ENCODE measurements around the gene STX17. TPM values are rescaled to one million over a fixed set of nuclear protein-coding genes. Genes with fewer than 3 reads are reported as not detected.
"Not testable (repeated sequence)": the region's sequence is repeated elsewhere in the genome, so short reads cannot be mapped to it uniquely, and the experiment has no call there.

The STX17 gene
- total RNA-seq, 1 experiment from 2014 or later = 21.4 TPM

DNA sequence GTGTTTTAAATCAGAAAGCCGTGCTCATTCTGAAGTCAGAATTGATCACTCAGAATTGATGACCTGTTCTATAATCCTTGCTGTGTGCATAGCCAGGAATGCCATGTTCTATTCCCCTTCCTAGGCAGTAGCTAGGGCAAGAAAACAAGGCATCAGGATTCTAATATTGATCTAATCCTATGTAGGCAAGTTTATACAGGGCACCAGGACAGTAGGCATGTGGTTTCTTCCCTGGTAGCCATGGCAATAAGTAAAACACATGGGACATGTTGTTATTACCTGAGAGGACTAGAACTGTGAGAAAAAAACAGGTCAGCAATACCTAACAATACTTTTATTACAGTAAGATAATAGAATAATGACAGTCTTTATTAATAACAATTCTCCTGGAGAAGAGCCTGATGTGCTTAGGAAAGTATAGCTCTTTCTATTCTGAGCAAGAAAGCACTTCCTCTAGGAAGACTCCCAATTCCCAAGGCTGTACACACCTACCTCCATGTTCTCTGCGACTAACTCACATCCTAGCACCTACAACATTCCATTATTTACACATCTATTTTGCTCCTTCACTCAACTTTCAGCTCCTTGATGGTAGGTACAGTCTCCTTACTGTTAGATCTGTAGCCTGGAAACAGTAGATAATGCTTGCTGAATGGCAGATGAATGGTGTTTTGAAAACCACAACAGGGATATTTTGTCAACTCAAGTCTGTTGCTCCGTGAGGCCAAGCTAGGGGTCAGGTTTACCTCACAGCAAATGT is 70.8 kb downstream of the STX17 start:
- no peak overlapping the region for H3K9ac ChIP-seq (ENCODE audit: low read length)
- H3K79me2 ChIP-seq (ENCODE audit: low read length) = no peaks in the 10 kb centered on the region
- H2AFZ ChIP-seq (ENCODE audit: low read length) = no peak overlapping the region
- H3K27ac ChIP-seq (ENCODE audit: low read length) = no peak overlapping the region
- no peaks in the 10 kb centered on the region for H4K20me1 ChIP-seq (ENCODE audit: insufficient read depth, low read depth, low read length)
- H3K4me2 ChIP-seq (ENCODE audit: low read depth, low read length, poor library complexity, severe bottlenecking) = no peak overlapping the region
- H3K4me1 ChIP-seq (ENCODE audit: low read length) = peaks cover 8% of the 10 kb centered on the region
- DNase-seq = no peak
- peaks cover 5% of the 10 kb centered on the region; the same call in 1 of the 2 replicates for H3K36me3 ChIP-seq (ENCODE audit: insufficient read depth, low read length)
- no peak overlapping the region for H3K4me3 ChIP-seq (ENCODE audit: low read length)
- H3K9me2 ChIP-seq (replicated peaks; ENCODE audit: insufficient read depth, low read length) = no peaks in the 10 kb centered on the region
- no peaks in the 10 kb centered on the region for H3K27me3 ChIP-seq (ENCODE audit: low read length)
- no peaks in the 10 kb centered on the region for H3K9me3 ChIP-seq (ENCODE audit: low read length)

DNA sequence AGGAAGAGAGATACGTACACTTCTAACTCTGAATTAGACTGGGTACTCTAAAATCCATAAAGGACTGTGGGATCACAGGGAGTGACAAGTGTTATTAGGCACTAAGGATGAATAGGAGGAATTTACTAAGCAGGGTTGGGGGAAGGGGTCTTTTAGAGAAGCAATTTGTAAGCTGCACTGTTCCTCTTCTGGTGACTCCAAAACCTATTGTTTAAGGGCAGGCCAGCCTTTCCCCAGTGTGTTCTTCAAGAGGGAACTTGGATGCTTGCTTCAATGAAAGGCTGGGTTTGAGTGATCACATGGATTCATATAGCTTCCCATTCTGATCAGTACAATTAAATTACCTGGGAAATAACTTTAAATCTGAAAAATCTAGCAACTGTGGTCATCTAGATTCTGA is 71.8 kb downstream of the STX17 start:
- peaks cover 8% of the 10 kb centered on the region for H3K4me1 ChIP-seq (ENCODE audit: low read length)
- H2AFZ ChIP-seq (ENCODE audit: low read length) = no peak overlapping the region
- peaks cover 5% of the 10 kb centered on the region; the same call in 1 of the 2 replicates for H3K36me3 ChIP-seq (ENCODE audit: insufficient read depth, low read length)
- no peak overlapping the region for H3K4me3 ChIP-seq (ENCODE audit: low read length)
- H4K20me1 ChIP-seq (ENCODE audit: insufficient read depth, low read depth, low read length) = no peaks in the 10 kb centered on the region
- no peak overlapping the region for H3K27ac ChIP-seq (ENCODE audit: low read length)
- no peaks in the 10 kb centered on the region for H3K9me3 ChIP-seq (ENCODE audit: low read length)
- no peak overlapping the region for H3K4me2 ChIP-seq (ENCODE audit: low read depth, low read length, poor library complexity, severe bottlenecking)
- DNase-seq = no peak
- no peaks in the 10 kb centered on the region for H3K79me2 ChIP-seq (ENCODE audit: low read length)
- no peak overlapping the region for H3K9ac ChIP-seq (ENCODE audit: low read length)
- no peaks in the 10 kb centered on the region for H3K27me3 ChIP-seq (ENCODE audit: low read length)
- no peaks in the 10 kb centered on the region for H3K9me2 ChIP-seq (replicated peaks; ENCODE audit: insufficient read depth, low read length)

DNA sequence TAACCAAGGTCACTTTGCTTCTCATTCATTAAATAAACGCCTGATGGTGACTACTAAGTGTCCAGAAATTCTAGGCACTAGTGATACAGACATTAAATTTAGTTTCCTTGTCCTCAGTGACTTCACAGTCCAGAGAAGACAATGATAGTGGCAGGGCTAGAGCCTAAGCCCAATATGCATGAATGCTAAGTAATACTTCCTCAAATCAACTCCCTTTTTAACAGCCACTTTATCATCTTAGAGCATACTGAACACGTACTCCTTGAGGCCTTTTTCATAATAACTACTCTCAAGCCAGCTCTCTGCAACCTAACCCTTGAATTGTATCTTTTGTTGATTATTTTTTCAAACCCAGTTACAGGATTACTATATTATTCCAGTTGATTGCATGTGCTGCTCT is 74.1 kb downstream of the STX17 start:
- Histone ChIP-seq H3K4me1 (ENCODE audit: low read length) (peaks cover 8% of the 10 kb centered on the region), H3K9ac (ENCODE audit: low read length) (no peak overlapping the region), H3K27ac (ENCODE audit: low read length) (0 out of 2 replicates have a peak overlapping the region, but pooled peaks have one; percentile 31), H3K9me3 (ENCODE audit: low read length) (no peaks in the 10 kb centered on the region), H3K4me2 (ENCODE audit: low read depth, low read length, poor library complexity, severe bottlenecking) (no peak overlapping the region), H3K9me2 (replicated peaks; ENCODE audit: insufficient read depth, low read length) (no peaks in the 10 kb centered on the region), H4K20me1 (ENCODE audit: insufficient read depth, low read depth, low read length) (no peaks in the 10 kb centered on the region), H3K36me3 (ENCODE audit: insufficient read depth, low read length) (peaks cover 8% of the 10 kb centered on the region), H3K4me3 (ENCODE audit: low read length) (no peak overlapping the region), H3K27me3 (ENCODE audit: low read length) (no peaks in the 10 kb centered on the region), H3K79me2 (ENCODE audit: low read length) (no peaks in the 10 kb centered on the region), H2AFZ (ENCODE audit: low read length) (no peak overlapping the region)
- peak; percentile 55 for DNase-seq

DNA sequence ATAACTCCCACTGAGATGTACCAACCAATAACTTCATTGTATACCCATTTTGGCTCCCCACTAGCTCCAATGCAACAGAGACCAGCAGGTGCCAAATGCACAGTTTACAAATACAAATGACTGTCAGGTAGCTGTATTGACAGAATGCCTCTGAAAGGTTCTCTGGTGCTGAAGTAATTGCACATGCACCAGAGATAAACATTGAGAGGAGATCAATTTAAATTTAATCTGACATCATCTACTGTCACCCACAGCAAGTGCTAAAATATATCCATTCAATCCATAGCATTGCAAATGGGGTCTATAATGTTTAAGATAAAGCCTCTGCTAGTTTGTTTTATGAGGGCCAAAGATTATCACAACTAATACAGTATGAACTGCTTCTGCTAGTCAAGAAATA is 80.2 kb downstream of the STX17 start:
- Histone ChIP-seq H3K9ac (ENCODE audit: low read length) (no peak overlapping the region), H2AFZ (ENCODE audit: low read length) (no peak overlapping the region), H3K27ac (ENCODE audit: low read length) (no peak overlapping the region), H3K4me3 (ENCODE audit: low read length) (no peak overlapping the region), H3K4me1 (ENCODE audit: low read length) (no peaks in the 10 kb centered on the region; the same call in 1 of the 2 replicates), H3K27me3 (ENCODE audit: low read length) (no peaks in the 10 kb centered on the region), H3K4me2 (ENCODE audit: low read depth, low read length, poor library complexity, severe bottlenecking) (no peak overlapping the region), H3K9me2 (replicated peaks; ENCODE audit: insufficient read depth, low read length) (no peaks in the 10 kb centered on the region), H4K20me1 (ENCODE audit: insufficient read depth, low read depth, low read length) (no peaks in the 10 kb centered on the region), H3K36me3 (ENCODE audit: insufficient read depth, low read length) (peaks cover 8% of the 10 kb centered on the region), H3K79me2 (ENCODE audit: low read length) (peaks cover 9% of the 10 kb centered on the region; the same call in 1 of the 2 replicates), H3K9me3 (ENCODE audit: low read length) (no peaks in the 10 kb centered on the region)
- no peak for DNase-seq

DNA sequence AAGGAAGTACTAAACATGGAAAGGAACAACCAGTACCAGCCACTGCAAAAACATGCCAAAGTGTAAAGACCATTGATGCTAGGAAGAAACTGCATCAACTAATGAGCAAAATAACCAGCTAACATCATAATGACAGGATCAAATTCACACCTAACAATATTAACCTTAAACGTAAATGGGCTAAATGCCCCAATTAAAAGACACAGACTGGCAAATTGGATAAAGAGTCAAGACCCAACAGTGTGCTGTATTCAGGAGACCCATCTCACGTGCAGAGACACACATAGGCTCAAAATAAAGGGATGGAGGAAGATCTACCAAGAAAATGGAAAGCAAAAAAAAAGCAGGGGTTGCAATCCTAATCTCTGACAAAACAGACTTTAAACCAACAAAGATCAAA is 84.1 kb downstream of the STX17 start:
- not testable (repeated sequence) for H2AFZ ChIP-seq (ENCODE audit: low read length); H3K27me3 ChIP-seq (ENCODE audit: low read length); H3K4me1 ChIP-seq (ENCODE audit: low read length); H3K9me3 ChIP-seq (ENCODE audit: low read length); H3K4me3 ChIP-seq (ENCODE audit: low read length); DNase-seq; H3K9me2 ChIP-seq (replicated peaks; ENCODE audit: insufficient read depth, low read length); H3K27ac ChIP-seq (ENCODE audit: low read length); H3K36me3 ChIP-seq (ENCODE audit: insufficient read depth, low read length); H4K20me1 ChIP-seq (ENCODE audit: insufficient read depth, low read depth, low read length); H3K79me2 ChIP-seq (ENCODE audit: low read length); H3K9ac ChIP-seq (ENCODE audit: low read length); H3K4me2 ChIP-seq (ENCODE audit: low read depth, low read length, poor library complexity, severe bottlenecking)

DNA sequence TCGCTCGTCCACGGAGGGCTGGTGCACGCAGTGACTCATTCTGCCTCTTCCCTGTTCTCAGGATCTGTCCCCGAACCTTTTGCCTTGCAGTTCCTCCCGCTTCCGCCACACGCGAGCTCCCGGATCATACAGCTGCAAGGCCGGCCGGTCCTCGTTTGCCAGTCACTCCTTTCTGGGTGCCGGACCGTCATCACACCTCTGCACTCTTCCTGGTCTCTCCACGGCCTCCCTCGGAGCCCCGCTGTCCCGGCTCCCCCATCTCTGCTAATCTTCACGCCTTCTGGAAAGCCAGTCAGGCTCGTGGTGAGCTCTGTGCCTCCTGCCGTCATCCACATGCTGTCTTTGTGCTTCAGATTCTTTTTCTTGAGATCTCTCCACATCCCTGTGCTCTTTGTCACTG is 91.8 kb downstream of the STX17 start:
- no peak overlapping the region for H2AFZ ChIP-seq (ENCODE audit: low read length)
- H3K79me2 ChIP-seq (ENCODE audit: low read length) = no peaks in the 10 kb centered on the region; the same call in 1 of the 2 replicates
- peaks cover 2% of the 10 kb centered on the region; the same call in 1 of the 2 replicates for H3K9me3 ChIP-seq (ENCODE audit: low read length)
- H4K20me1 ChIP-seq (ENCODE audit: insufficient read depth, low read depth, low read length) = no peaks in the 10 kb centered on the region
- H3K27me3 ChIP-seq (ENCODE audit: low read length) = no peaks in the 10 kb centered on the region
- no peaks in the 10 kb centered on the region for H3K4me1 ChIP-seq (ENCODE audit: low read length)
- no peak for DNase-seq
- H3K36me3 ChIP-seq (ENCODE audit: insufficient read depth, low read length) = peaks cover 12% of the 10 kb centered on the region
- no peak overlapping the region for H3K9ac ChIP-seq (ENCODE audit: low read length)
- H3K4me2 ChIP-seq (ENCODE audit: low read depth, low read length, poor library complexity, severe bottlenecking) = no peak overlapping the region
- no peak overlapping the region for H3K4me3 ChIP-seq (ENCODE audit: low read length)
- H3K9me2 ChIP-seq (replicated peaks; ENCODE audit: insufficient read depth, low read length) = 0 out of 2 replicates have a peak, but pooled peaks cover 3% of the 10 kb centered on the region
- H3K27ac ChIP-seq (ENCODE audit: low read length) = no peak overlapping the region

DNA sequence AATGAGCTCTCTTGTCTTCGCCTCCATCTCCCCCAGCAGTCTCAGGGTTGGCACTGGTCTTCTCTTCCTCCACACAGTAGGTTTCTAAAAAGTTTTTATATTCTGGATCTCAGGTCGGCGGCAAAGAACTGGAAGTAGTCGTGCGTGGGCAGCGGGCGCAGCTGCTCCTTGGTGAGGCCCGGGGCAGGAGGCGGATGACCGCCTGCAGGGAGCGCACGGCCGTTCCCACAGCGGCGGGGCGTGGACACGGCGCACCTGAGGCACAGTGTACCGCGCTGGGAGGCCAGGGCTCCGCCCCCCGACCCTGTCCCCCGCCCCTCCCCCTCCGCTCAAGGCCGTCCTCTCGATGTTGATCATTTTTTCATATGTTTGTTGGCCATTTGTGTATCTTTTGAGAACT is 92.4 kb downstream of the STX17 start:
- DNase-seq = no peak
- Histone ChIP-seq H3K27ac (ENCODE audit: low read length) (no peak overlapping the region), H3K9me2 (replicated peaks; ENCODE audit: insufficient read depth, low read length) (0 out of 2 replicates have a peak, but pooled peaks cover 3% of the 10 kb centered on the region), H3K79me2 (ENCODE audit: low read length) (no peaks in the 10 kb centered on the region; the same call in 1 of the 2 replicates), H3K4me2 (ENCODE audit: low read depth, low read length, poor library complexity, severe bottlenecking) (no peak overlapping the region), H3K9me3 (ENCODE audit: low read length) (peaks cover 8% of the 10 kb centered on the region), H4K20me1 (ENCODE audit: insufficient read depth, low read depth, low read length) (no peaks in the 10 kb centered on the region), H3K27me3 (ENCODE audit: low read length) (no peaks in the 10 kb centered on the region), H3K36me3 (ENCODE audit: insufficient read depth, low read length) (peaks cover 18% of the 10 kb centered on the region), H3K9ac (ENCODE audit: low read length) (no peak overlapping the region), H3K4me1 (ENCODE audit: low read length) (no peaks in the 10 kb centered on the region), H3K4me3 (ENCODE audit: low read length) (no peak overlapping the region), H2AFZ (ENCODE audit: low read length) (no peak overlapping the region)

DNA sequence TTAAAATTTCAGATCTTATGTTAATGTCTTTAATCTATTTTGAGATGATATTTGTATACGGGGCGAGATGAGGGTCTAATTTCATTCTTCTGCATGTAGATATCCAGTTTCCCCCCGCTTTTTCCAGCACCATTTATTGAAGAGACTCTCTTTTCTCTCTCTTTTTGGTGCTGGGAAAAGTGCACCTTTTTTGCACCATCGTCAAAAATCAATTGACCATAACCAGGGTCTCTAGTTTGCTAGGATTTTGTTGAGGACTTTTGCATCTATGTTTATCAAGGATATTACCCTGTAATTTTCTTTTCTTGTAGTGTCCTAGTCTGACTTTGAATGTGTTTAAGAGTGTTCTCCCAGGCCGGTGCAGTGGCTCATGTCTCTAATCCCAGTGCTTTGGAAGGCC is 93.3 kb downstream of the STX17 start:
- H4K20me1 ChIP-seq (ENCODE audit: insufficient read depth, low read depth, low read length) = no peaks in the 10 kb centered on the region
- peaks cover 11% of the 10 kb centered on the region for H3K9me3 ChIP-seq (ENCODE audit: low read length)
- no peak overlapping the region for H3K4me2 ChIP-seq (ENCODE audit: low read depth, low read length, poor library complexity, severe bottlenecking)
- H3K36me3 ChIP-seq (ENCODE audit: insufficient read depth, low read length) = peaks cover 27% of the 10 kb centered on the region
- H3K9me2 ChIP-seq (replicated peaks; ENCODE audit: insufficient read depth, low read length) = 0 out of 2 replicates have a peak, but pooled peaks cover 3% of the 10 kb centered on the region
- no peak overlapping the region for H2AFZ ChIP-seq (ENCODE audit: low read length)
- H3K4me3 ChIP-seq (ENCODE audit: low read length) = no peak overlapping the region
- H3K79me2 ChIP-seq (ENCODE audit: low read length) = no peaks in the 10 kb centered on the region; the same call in 1 of the 2 replicates
- no peak for DNase-seq
- H3K27ac ChIP-seq (ENCODE audit: low read length) = no peak overlapping the region
- no peak overlapping the region for H3K9ac ChIP-seq (ENCODE audit: low read length)
- no peaks in the 10 kb centered on the region for H3K27me3 ChIP-seq (ENCODE audit: low read length)
- no peaks in the 10 kb centered on the region for H3K4me1 ChIP-seq (ENCODE audit: low read length)

Data from Karpas-422 (cell line).